ENCODE measurements around the gene FSCN2. TPM values are rescaled to one million over a fixed set of nuclear protein-coding genes. Genes with fewer than 3 reads are reported as not detected.

The FSCN2 gene
- total RNA-seq, 2 experiments from 2014 or later: not detected

- Mint-ChIP-seq H3K27ac (no peak overlapping the region), H3K4me1 (ENCODE audit: low read depth) (peaks cover 1% of the 10 kb centered on the region), H3K27me3 (ENCODE audit: low read depth) (no peaks in the 10 kb centered on the region), H3K9me3 (no peaks in the 10 kb centered on the region), H3K36me3 (ENCODE audit: low read depth) (peaks cover 10% of the 10 kb centered on the region), H3K4me3 (no peak overlapping the region)
- intact Hi-C loops (cut with micrococcal nuclease): no loop called here
- no peak for DNase-seq
- CTCF ChIA-PET: interaction anchor here (1.2 kb wide), 1 partner anchor 24 kb away, joined by 3 read pairs; no protein-coding TSS in a partner anchor
Observed at GRCh38 chr17:81542431-81543338, 14.5 kb downstream of the FSCN2 start.

GRCh38 chr17:81543339-81543675 lies 15.1 kb downstream of the FSCN2 start:
- Mint-ChIP-seq H3K4me3 (no peak overlapping the region), H3K4me1 (ENCODE audit: low read depth) (no peaks in the 10 kb centered on the region), H3K27me3 (ENCODE audit: low read depth) (no peaks in the 10 kb centered on the region), H3K36me3 (ENCODE audit: low read depth) (peaks cover 12% of the 10 kb centered on the region), H3K9me3 (no peaks in the 10 kb centered on the region), H3K27ac (no peak overlapping the region)
- intact Hi-C loops (cut with micrococcal nuclease): no loop called here
- DNase-seq: no peak
- CTCF ChIA-PET: interaction anchor here (1.2 kb wide), 1 partner anchor 24 kb away, joined by 3 read pairs; no protein-coding TSS in a partner anchor

GRCh38 chr17:81543756-81544155 lies 15.6 kb downstream of the FSCN2 start:
- Mint-ChIP-seq H3K27me3 (ENCODE audit: low read depth) (no peaks in the 10 kb centered on the region), H3K4me1 (ENCODE audit: low read depth) (no peaks in the 10 kb centered on the region), H3K27ac (no peak overlapping the region), H3K36me3 (ENCODE audit: low read depth) (peaks cover 12% of the 10 kb centered on the region), H3K4me3 (no peak overlapping the region), H3K9me3 (no peaks in the 10 kb centered on the region)
- DNase-seq: no peak
- intact Hi-C loops (cut with micrococcal nuclease): no loop called here
- CTCF ChIA-PET: interaction anchor here (0.7 to 1.2 kb wide), 2 partner anchors 9 to 25 kb away, joined by 3 read pairs; no protein-coding TSS in a partner anchor

GRCh38 chr17:81544281-81544974 lies 16.3 kb downstream of the FSCN2 start:
- Mint-ChIP-seq H3K4me1 (ENCODE audit: low read depth) (peaks cover 3% of the 10 kb centered on the region), H3K36me3 (ENCODE audit: low read depth) (peaks cover 17% of the 10 kb centered on the region), H3K4me3 (no peak overlapping the region), H3K27ac (no peak overlapping the region), H3K27me3 (ENCODE audit: low read depth) (no peaks in the 10 kb centered on the region), H3K9me3 (no peaks in the 10 kb centered on the region)
- CTCF ChIA-PET: interaction anchor here (0.7 kb wide), 1 partner anchor 8 kb away, joined by 3 read pairs; no protein-coding TSS in a partner anchor
- no peak for DNase-seq
- intact Hi-C loops (cut with micrococcal nuclease): no loop called here

- Mint-ChIP-seq H3K27me3 (ENCODE audit: low read depth) (no peaks in the 10 kb centered on the region), H3K27ac (no peak overlapping the region), H3K4me1 (ENCODE audit: low read depth) (peaks cover 12% of the 10 kb centered on the region), H3K4me3 (no peak overlapping the region), H3K9me3 (no peaks in the 10 kb centered on the region), H3K36me3 (ENCODE audit: low read depth) (peaks cover 22% of the 10 kb centered on the region)
- intact Hi-C loops (cut with micrococcal nuclease): no loop called here
- no peak for DNase-seq
- CTCF ChIA-PET: interaction anchor here (1.0 kb wide), 1 partner anchor 293 kb away, joined by 3 read pairs; no protein-coding TSS in a partner anchor
Observed at GRCh38 chr17:81545160-81545949, 17.2 kb downstream of the FSCN2 start.

GRCh38 chr17:81546906-81547613 lies 18.9 kb downstream of the FSCN2 start:
- Mint-ChIP-seq H3K9me3 (no peaks in the 10 kb centered on the region), H3K36me3 (ENCODE audit: low read depth) (peaks cover 16% of the 10 kb centered on the region), H3K27me3 (ENCODE audit: low read depth) (no peaks in the 10 kb centered on the region), H3K4me3 (no peak overlapping the region), H3K4me1 (ENCODE audit: low read depth) (peaks cover 24% of the 10 kb centered on the region), H3K27ac (no peak overlapping the region)
- DNase-seq: no peak
- CTCF ChIA-PET: no interaction called here
- intact Hi-C loops (cut with micrococcal nuclease): no loop called here

GRCh38 chr17:81547614-81547982 lies 19.4 kb downstream of the FSCN2 start:
- no peak overlapping the region for H3K27ac Mint-ChIP-seq
- peaks cover 24% of the 10 kb centered on the region for H3K4me1 Mint-ChIP-seq (ENCODE audit: low read depth)
- no peak for DNase-seq
- H3K4me3 Mint-ChIP-seq: no peak overlapping the region
- H3K9me3 Mint-ChIP-seq: no peaks in the 10 kb centered on the region
- intact Hi-C loops (cut with micrococcal nuclease): no loop called here
- CTCF ChIA-PET: no interaction called here
- peaks cover 14% of the 10 kb centered on the region for H3K36me3 Mint-ChIP-seq (ENCODE audit: low read depth)
- H3K27me3 Mint-ChIP-seq (ENCODE audit: low read depth): no peaks in the 10 kb centered on the region

- Mint-ChIP-seq H3K27me3 (ENCODE audit: low read depth) (no peaks in the 10 kb centered on the region), H3K27ac (no peak overlapping the region), H3K4me1 (ENCODE audit: low read depth) (peaks cover 34% of the 10 kb centered on the region), H3K4me3 (no peak overlapping the region), H3K36me3 (ENCODE audit: low read depth) (peaks cover 13% of the 10 kb centered on the region), H3K9me3 (no peaks in the 10 kb centered on the region)
- intact Hi-C loops (cut with micrococcal nuclease): no loop called here
- no peak for DNase-seq
- CTCF ChIA-PET: no interaction called here
Observed at GRCh38 chr17:81549031-81549557, 20.9 kb downstream of the FSCN2 start.

GRCh38 chr17:81549826-81550225 lies 21.6 kb downstream of the FSCN2 start:
- Mint-ChIP-seq H3K9me3 (no peaks in the 10 kb centered on the region), H3K4me3 (peak overlapping the region; percentile 83), H3K36me3 (ENCODE audit: low read depth) (peaks cover 13% of the 10 kb centered on the region), H3K27me3 (ENCODE audit: low read depth) (no peaks in the 10 kb centered on the region), H3K27ac (no peak overlapping the region), H3K4me1 (ENCODE audit: low read depth) (peaks cover 38% of the 10 kb centered on the region)
- CTCF ChIA-PET: no interaction called here
- intact Hi-C loops (cut with micrococcal nuclease): loop anchor here (5.0 kb wide), 2 partner anchors 117 to 152 kb away; partner anchors contain the start of genes CCDC137, MRPL12 and OXLD1
- DNase-seq: no peak

- intact Hi-C loops (cut with micrococcal nuclease): loop anchor here (5.0 kb wide), 2 partner anchors 117 to 152 kb away; partner anchors contain the start of genes CCDC137, MRPL12 and OXLD1
- CTCF ChIA-PET: no interaction called here
Observed at GRCh38 chr17:81550285-81550684, 22.1 kb downstream of the FSCN2 start.

GRCh38 chr17:81550830-81551457 lies 22.8 kb downstream of the FSCN2 start:
- no peaks in the 10 kb centered on the region for H3K27me3 Mint-ChIP-seq (ENCODE audit: low read depth)
- no peak overlapping the region for H3K27ac Mint-ChIP-seq
- no peak for DNase-seq
- H3K9me3 Mint-ChIP-seq: no peaks in the 10 kb centered on the region
- intact Hi-C loops (cut with micrococcal nuclease): loop anchor here (5.0 kb wide), 2 partner anchors 116 to 151 kb away; partner anchors contain the start of genes CCDC137, MRPL12 and OXLD1
- H3K4me1 Mint-ChIP-seq (ENCODE audit: low read depth): peaks cover 38% of the 10 kb centered on the region
- CTCF ChIA-PET: no interaction called here
- peaks cover 13% of the 10 kb centered on the region for H3K36me3 Mint-ChIP-seq (ENCODE audit: low read depth)
- peak overlapping the region; percentile 83 for H3K4me3 Mint-ChIP-seq

More at GRCh38 chr17:81550285-81550684, 22.1 kb downstream of the FSCN2 start:
- Mint-ChIP-seq H3K4me3 (peak overlapping the region; percentile 83), H3K4me1 (ENCODE audit: low read depth) (peaks cover 38% of the 10 kb centered on the region), H3K27me3 (ENCODE audit: low read depth) (no peaks in the 10 kb centered on the region), H3K36me3 (ENCODE audit: low read depth) (peaks cover 13% of the 10 kb centered on the region), H3K9me3 (no peaks in the 10 kb centered on the region), H3K27ac (no peak overlapping the region)
- no peak for DNase-seq
